DND-41 (cell line): ENCODE data around the gene IL1RL1.

Experiments used
- EZH2 ChIP-seq: IDR thresholded peaks from 3 replicates; pipeline ENCODE4 v1.6.1; 2012; ENCODE audit warnings: borderline replicate concordance, low read depth, mild to moderate bottlenecking, moderate library complexity, low read length, inconsistent platforms; ENCODE audit not compliant: severe bottlenecking
- TF ChIP-seq, protein P1 (sequence below): IDR thresholded peaks from 2 replicates; pipeline ENCODE4 v1.5.1; 2012; ENCODE audit warnings: borderline replicate concordance, low read length, moderate library complexity, mild to moderate bottlenecking; ENCODE audit not compliant: poor library complexity, severe bottlenecking; ENCODE audit errors: extremely low read depth

DNA sequence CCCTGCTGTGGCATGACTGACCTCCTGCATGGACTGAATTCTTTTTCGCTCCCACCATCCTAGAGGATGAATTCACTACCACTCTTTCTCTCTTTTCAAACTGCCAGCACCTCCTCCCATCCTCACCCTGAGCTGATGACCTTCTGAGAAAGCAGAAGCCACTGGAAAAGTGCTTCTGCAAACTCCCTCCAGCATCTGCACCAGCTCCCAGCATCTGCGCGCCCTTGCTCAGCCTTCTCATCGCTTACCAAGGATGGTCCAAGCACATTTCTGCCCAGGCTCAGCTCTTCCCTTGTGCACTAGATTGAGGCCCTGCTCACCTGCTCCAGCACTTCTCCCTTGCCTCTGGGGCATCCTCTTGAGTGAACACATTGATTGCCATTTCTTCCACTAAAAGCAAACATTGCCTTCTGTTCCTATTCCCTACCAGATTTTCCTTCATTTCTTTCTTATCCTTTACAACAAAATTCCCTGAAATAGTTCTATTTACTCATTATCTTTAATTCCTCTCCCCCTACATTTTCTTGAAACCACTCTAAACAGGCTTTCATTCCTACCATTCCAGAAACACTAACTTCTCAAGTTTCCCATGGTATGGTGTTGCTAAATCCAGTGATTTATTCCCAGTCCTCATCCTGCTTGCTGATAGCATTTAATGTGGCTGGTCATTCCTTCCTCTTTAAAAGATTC is 42.7 kb upstream of the IL1RL1 start:
- TF ChIP-seq, protein P1, sequence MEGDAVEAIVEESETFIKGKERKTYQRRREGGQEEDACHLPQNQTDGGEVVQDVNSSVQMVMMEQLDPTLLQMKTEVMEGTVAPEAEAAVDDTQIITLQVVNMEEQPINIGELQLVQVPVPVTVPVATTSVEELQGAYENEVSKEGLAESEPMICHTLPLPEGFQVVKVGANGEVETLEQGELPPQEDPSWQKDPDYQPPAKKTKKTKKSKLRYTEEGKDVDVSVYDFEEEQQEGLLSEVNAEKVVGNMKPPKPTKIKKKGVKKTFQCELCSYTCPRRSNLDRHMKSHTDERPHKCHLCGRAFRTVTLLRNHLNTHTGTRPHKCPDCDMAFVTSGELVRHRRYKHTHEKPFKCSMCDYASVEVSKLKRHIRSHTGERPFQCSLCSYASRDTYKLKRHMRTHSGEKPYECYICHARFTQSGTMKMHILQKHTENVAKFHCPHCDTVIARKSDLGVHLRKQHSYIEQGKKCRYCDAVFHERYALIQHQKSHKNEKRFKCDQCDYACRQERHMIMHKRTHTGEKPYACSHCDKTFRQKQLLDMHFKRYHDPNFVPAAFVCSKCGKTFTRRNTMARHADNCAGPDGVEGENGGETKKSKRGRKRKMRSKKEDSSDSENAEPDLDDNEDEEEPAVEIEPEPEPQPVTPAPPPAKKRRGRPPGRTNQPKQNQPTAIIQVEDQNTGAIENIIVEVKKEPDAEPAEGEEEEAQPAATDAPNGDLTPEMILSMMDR, result no peak
- no peak for TF ChIP-seq EZH2
